GM12878 (cell line): ENCODE data around the gene PCF11. TPM values are rescaled to one million over a fixed set of nuclear protein-coding genes. Genes with fewer than 3 reads are reported as not detected.

Experiments used
- ATAC-seq: fragments of 200-7000 bp; cut with Tn5 transposase; 3 replicates; pipeline ENCODE4 v1.9.1; 2020; ENCODE audit warnings: mild to moderate bottlenecking, moderate library complexity
- BruUV-seq: library from RNA; stranded (reverse); fragments of 400-500 nt; replicated peaks from 2 replicates; lab custom pipeline; 2021; lab: Mats Ljungman, UMichigan
- CTCF ChIA-PET: fragments of 300-600 bp; sonication (Branson Sonifier 250); formaldehyde crosslinking; extraction: SDS; loops from one replicate; lab custom pipeline; 2021; ENCODE audit warnings: inconsistent platforms; lab: Yijun Ruan, JAX
- POLR2A ChIA-PET: fragments of 350-600 bp; formaldehyde crosslinking; extraction: SDS; loops from one replicate; lab custom pipeline; 2021; ENCODE audit warnings: inconsistent platforms; lab: Charles Lee
- RAD21 ChIA-PET: fragments of 300-600 bp; sonication (Branson Sonifier 250); formaldehyde crosslinking; loops from one replicate; lab custom pipeline; 2023; ENCODE audit warnings: antibody characterized with exemption; ENCODE audit not compliant: unreplicated experiment; lab: Charles Lee
- SMC1A ChIA-PET: fragments of 300-600 bp; sonication (Branson Sonifier 250); formaldehyde crosslinking; loops from one replicate; lab custom pipeline; 2023; ENCODE audit not compliant: unreplicated experiment, uncharacterized antibody; lab: Charles Lee
- DNase-seq: peaks from one replicate; pipeline ENCODE4 v3.0.0-alpha.2; 2011; ENCODE audit warnings: low read depth, low spot score
- FAIRE-seq: peaks from 3 replicates; lab custom pipeline; 2011; peaks lifted over from hg19 to GRCh38; lab: Jason Lieb, UNC
- H2AFZ ChIP-seq: 2 replicates; pipeline ENCODE4 v1.6.0; 2011; ENCODE audit warnings: low read depth, low read length, control low read depth; ENCODE audit not compliant: control insufficient read depth
- H3K27ac ChIP-seq: 2 replicates; pipeline ENCODE4 v1.5.1; 2011; ENCODE audit warnings: control low read depth; ENCODE audit not compliant: control insufficient read depth, insufficient read depth
- H3K27me3 ChIP-seq, 2 experiments: replicated peaks in 1 of 2; 2 replicates each; pipeline versions ENCODE4 v1.6.0 to v1.6.1; 2011; ENCODE audit warnings: low read length in 1 of 2; ENCODE audit not compliant: control insufficient read depth in 2 of 2, insufficient read depth in 2 of 2
- H3K36me3 ChIP-seq, 2 experiments: 2 replicates each; pipeline ENCODE4 v1.5.1; 2011; ENCODE audit warnings: low read length in 1 of 2; ENCODE audit not compliant: control insufficient read depth in 2 of 2, insufficient read depth in 2 of 2
- H3K4me1 ChIP-seq: 2 replicates; pipeline ENCODE4 v1.6.1; 2011; ENCODE audit warnings: mild to moderate bottlenecking, low read length, moderate library complexity, mixed read lengths; ENCODE audit not compliant: control insufficient read depth, insufficient read depth
- H3K4me2 ChIP-seq: 2 replicates; pipeline ENCODE4 v1.6.0; 2011; ENCODE audit warnings: control low read depth; ENCODE audit not compliant: control insufficient read depth, insufficient read depth
- H3K4me3 ChIP-seq: fragments of 200-600 bp; sonication (generic); 2 replicates; pipeline ENCODE4 v1.5.1; 2016
- H3K79me2 ChIP-seq: 2 replicates; pipeline ENCODE4 v1.6.0; 2011; ENCODE audit warnings: low read length; ENCODE audit not compliant: control insufficient read depth, insufficient read depth
- H3K9ac ChIP-seq: 2 replicates; pipeline ENCODE4 v1.8.0; 2011; ENCODE audit warnings: low read length, control low read depth, mixed read lengths; ENCODE audit not compliant: control insufficient read depth, insufficient read depth
- H3K9me3 ChIP-seq: replicated peaks from 3 replicates; pipeline ENCODE4 v1.5.1; 2011; ENCODE audit warnings: mild to moderate bottlenecking, low read length; ENCODE audit not compliant: control insufficient read depth, insufficient read depth
- H4K20me1 ChIP-seq: 2 replicates; pipeline ENCODE4 v1.6.0; 2011; ENCODE audit not compliant: control insufficient read depth, insufficient read depth
- BMI1 ChIP-seq: fragments of 450-650 bp; IDR thresholded peaks from 2 replicates; pipeline ENCODE4 v1.6.1; 2016; ENCODE audit warnings: mild to moderate bottlenecking, moderate library complexity, borderline replicate concordance
- E4F1 ChIP-seq: fragments of 450-650 bp; IDR thresholded peaks from 2 replicates; pipeline ENCODE4 v1.6.1; 2018; ENCODE audit warnings: borderline replicate concordance, mild to moderate bottlenecking; ENCODE audit not compliant: partially characterized antibody
- EED ChIP-seq: sonication (generic); IDR thresholded peaks from 2 replicates; pipeline ENCODE4 v1.6.1; 2016; ENCODE audit warnings: antibody characterized with exemption, low read depth
- JUNB ChIP-seq: IDR thresholded peaks from 2 replicates; pipeline ENCODE4 v1.6.1; 2016; ENCODE audit warnings: antibody characterized with exemption, mild to moderate bottlenecking
- MTA2 ChIP-seq: fragments of 450-650 bp; IDR thresholded peaks from 2 replicates; pipeline ENCODE4 v1.6.1; 2016; ENCODE audit warnings: low read depth, mild to moderate bottlenecking, moderate library complexity
- NFYB ChIP-seq: IDR thresholded peaks from 2 replicates; pipeline ENCODE4 v1.6.1; 2011; ENCODE audit warnings: low read depth, mild to moderate bottlenecking, low read length, improper control_type of control experiment, moderate library complexity; ENCODE audit not compliant: insufficient read depth
- NRF1 ChIP-seq: conservative IDR thresholded peaks from 2 replicates; pipeline ENCODE4 v1.6.1; 2011; ENCODE audit warnings: mild to moderate bottlenecking, low read depth, low read length, improper control_type of control experiment
- PAX8 ChIP-seq: fragments of 450-650 bp; IDR thresholded peaks from 2 replicates; pipeline ENCODE4 v1.6.1; 2017; ENCODE audit warnings: mild to moderate bottlenecking, moderate library complexity
- PBX3 ChIP-seq: IDR thresholded peaks from 2 replicates; pipeline ENCODE4 v1.6.1; 2011; ENCODE audit warnings: mild to moderate bottlenecking, low read depth, low read length, moderate library complexity; ENCODE audit not compliant: insufficient replicate concordance
- POLR2AphosphoS2 ChIP-seq: IDR thresholded peaks from 2 replicates; pipeline ENCODE4 v1.6.1; 2011; ENCODE audit warnings: low read depth, mild to moderate bottlenecking, low read length, improper control_type of control experiment, moderate library complexity
- RELA ChIP-seq: fragments of 450-650 bp; IDR thresholded peaks from 2 replicates; pipeline ENCODE4 v1.8.0; 2014; ENCODE audit warnings: borderline replicate concordance; ENCODE audit not compliant: partially characterized antibody
- SUPT20H ChIP-seq: IDR thresholded peaks from 2 replicates; pipeline ENCODE4 v1.6.1; 2011; ENCODE audit warnings: low read depth, mild to moderate bottlenecking, low read length, moderate library complexity, borderline replicate concordance; ENCODE audit not compliant: control insufficient read depth
- TCF12 ChIP-seq: IDR thresholded peaks from 2 replicates; pipeline ENCODE4 v1.6.1; 2011; ENCODE audit warnings: low read depth, mild to moderate bottlenecking, low read length
- ZBTB4 ChIP-seq: fragments of 450-650 bp; formaldehyde crosslinking; IDR thresholded peaks from 2 replicates; pipeline ENCODE4 v1.4.0; 2022; ENCODE audit warnings: mild to moderate bottlenecking, moderate library complexity
- ZZZ3 ChIP-seq: IDR thresholded peaks from 2 replicates; pipeline ENCODE4 v1.6.1; 2011; ENCODE audit warnings: low read depth; ENCODE audit not compliant: control insufficient read depth, insufficient read length
- WGBS: methylation state at CpG from one replicate; pipeline ENCODE4 v1.1.6; 2016; ENCODE audit warnings: low lambda C conversion rate; ENCODE audit not compliant: insufficient replicate concordance, insufficient coverage; ENCODE audit errors: missing lambda C conversion rate; 5-methylcytosine and 5-hydroxymethylcytosine counted together
- in situ Hi-C: fragments of 300-500 bp; cut with MboI; formaldehyde crosslinking; loops from 9 replicates; pipeline ENCODE4 v1.14.3; 2018; ENCODE audit warnings: mixed read lengths
- intact Hi-C: fragments of 100-400 bp; cut with micrococcal nuclease; formaldehyde crosslinking; loops from one replicate; pipeline ENCODE4 v1.14.2; 2022; ENCODE audit not compliant: unreplicated experiment
- polyA plus RNA-seq, 11 experiments: library from polyadenylated mRNA; depleted of rRNA in 4 of 11; unstranded in 6 of 11; stranded (reverse) in 5 of 11; fragments of >200 nt; fragmentation: Nextera tagmentation in 4 of 11; fragmentation: Illumina TruSeq in 1 of 11; extraction: Ambion mirVana in 4 of 11; extraction: Trizol in 1 of 11; gene quantifications; 1 replicate in 1 of 11; 2 replicates in 10 of 11; pipeline versions ENCODE4 v1.2.1 to v1.2.3, GENCODE V29; 2011 to 2016; ENCODE audit warnings: inconsistent platforms in 2 of 11, missing spikeins in 2 of 11, low read depth in 1 of 11
- total RNA-seq, 4 experiments: library from RNA; depleted of rRNA in 3 of 4; stranded (reverse); fragments of >200 nt in 3 of 4; fragmentation: Illumina TruSeq in 1 of 4; extraction: Trizol in 1 of 4; gene quantifications; 2 replicates each; pipeline versions ENCODE4 v1.2.1 to v1.2.3, GENCODE V29; 2013 to 2021
- TF ChIP-seq, protein P1 (sequence below), 3 experiments: IDR thresholded peaks in 2 of 3; conservative IDR thresholded peaks in 1 of 3; 2 replicates each; pipeline ENCODE4 v1.5.1; 2011; ENCODE audit warnings: low read depth in 3 of 3, low read length in 3 of 3, mild to moderate bottlenecking in 3 of 3, control low read depth in 2 of 3, moderate library complexity in 2 of 3, inconsistent platforms in 1 of 3, mixed read lengths in 1 of 3; ENCODE audit not compliant: control insufficient read depth in 2 of 3, insufficient read depth in 1 of 3; ENCODE audit errors: extremely low read depth in 1 of 3

The PCF11 gene
- total and polyA plus RNA-seq, 10 of the 15 experiments (the other 5 are each of a cell fraction or from before 2014, with no cell fraction given), result 9.2 to 90.4 (median 48.0) TPM

- no peak overlapping the region for H2AFZ ChIP-seq
- peaks cover 9% of the 10 kb centered on the region for H3K4me1 ChIP-seq
- H3K36me3 ChIP-seq, result no peaks in the 10 kb centered on the region
- H3K27me3 ChIP-seq, result no peaks in the 10 kb centered on the region
- H4K20me1 ChIP-seq, result no peaks in the 10 kb centered on the region
- FAIRE-seq (no peak), ATAC-seq (no peak), DNase-seq (no peak)
- 74% methylated on average over 2 of the region's 2 CpGs for WGBS
- no peaks in the 10 kb centered on the region for H3K9me3 ChIP-seq
- ChIA-PET CTCF (no interaction called here), RAD21 (no interaction called here), POLR2A (interaction anchor here (0.9 kb wide), 1 partner anchor 26 kb away, joined by 4 read pairs; no protein-coding TSS in a partner anchor), SMC1A (interaction anchor here (0.6 to 1.4 kb wide), 3 partner anchors 10 to 33 kb away, joined by 3 to 6 read pairs (median 4); partner anchors contain the start of gene PCF11)
- no peak overlapping the region for H3K9ac ChIP-seq
- intact Hi-C loops, result no loop called here
- no peak overlapping the region for H3K27ac ChIP-seq
- in situ Hi-C loops, result no loop called here
- H3K4me2 ChIP-seq, result no peak overlapping the region
- no peaks in the 10 kb centered on the region for H3K79me2 ChIP-seq
- H3K4me3 ChIP-seq, result no peak overlapping the region
- BruUV-seq, result no TSS peak
- TF ChIP-seq E4F1 (no peak), MTA2 (no peak), JUNB (no peak), NRF1 (no peak), POLR2AphosphoS2 (no peak), BMI1 (no peak), PAX8 (no peak), PBX3 (no peak), SUPT20H (no peak), EED (no peak), TCF12 (no peak), NFYB (no peak), ZZZ3 (no peak), ZBTB4 (CRISPR knock-in tag) (no peak), RELA (no peak)
- TF ChIP-seq, protein P1, sequence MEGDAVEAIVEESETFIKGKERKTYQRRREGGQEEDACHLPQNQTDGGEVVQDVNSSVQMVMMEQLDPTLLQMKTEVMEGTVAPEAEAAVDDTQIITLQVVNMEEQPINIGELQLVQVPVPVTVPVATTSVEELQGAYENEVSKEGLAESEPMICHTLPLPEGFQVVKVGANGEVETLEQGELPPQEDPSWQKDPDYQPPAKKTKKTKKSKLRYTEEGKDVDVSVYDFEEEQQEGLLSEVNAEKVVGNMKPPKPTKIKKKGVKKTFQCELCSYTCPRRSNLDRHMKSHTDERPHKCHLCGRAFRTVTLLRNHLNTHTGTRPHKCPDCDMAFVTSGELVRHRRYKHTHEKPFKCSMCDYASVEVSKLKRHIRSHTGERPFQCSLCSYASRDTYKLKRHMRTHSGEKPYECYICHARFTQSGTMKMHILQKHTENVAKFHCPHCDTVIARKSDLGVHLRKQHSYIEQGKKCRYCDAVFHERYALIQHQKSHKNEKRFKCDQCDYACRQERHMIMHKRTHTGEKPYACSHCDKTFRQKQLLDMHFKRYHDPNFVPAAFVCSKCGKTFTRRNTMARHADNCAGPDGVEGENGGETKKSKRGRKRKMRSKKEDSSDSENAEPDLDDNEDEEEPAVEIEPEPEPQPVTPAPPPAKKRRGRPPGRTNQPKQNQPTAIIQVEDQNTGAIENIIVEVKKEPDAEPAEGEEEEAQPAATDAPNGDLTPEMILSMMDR (IDR thresholded peaks at IDR 0.05 in 2 of 3, conservative IDR thresholded peaks at IDR 0.05 in 1 of 3; ENCODE audit: control insufficient read depth in 2 of 3, extremely low read depth in 1 of 3, insufficient read depth in 1 of 3, low read depth in 3 of 3, low read length in 3 of 3), result no peak
Observed at GRCh38 chr11:83122766-83123165, 34.2 kb upstream of the PCF11 start.
